Measurements from ENCODE around the gene JUN.
"Not testable (repeated sequence)": the region's sequence is repeated elsewhere in the genome, so short reads cannot be mapped to it uniquely, and the experiment has no call there.

GRCh38 chr1:58801286-58801685, 17.4 kb upstream of the JUN start:
- TF ChIP-seq POLR2A (IDR thresholded peaks at IDR 0.05; ENCODE audit: low read depth, low read length); BHLHE40 (IDR thresholded peaks at IDR 0.05; ENCODE audit: low read depth, low read length); CTCF (conservative IDR thresholded peaks at IDR 0.05; ENCODE audit: low read depth, low read length); RCOR1 (IDR thresholded peaks at IDR 0.05; ENCODE audit: insufficient replicate concordance, low read length); USF2 (IDR thresholded peaks at IDR 0.05; ENCODE audit: low read depth, low read length); RAD21 (IDR thresholded peaks at IDR 0.05; ENCODE audit: low read length); CEBPB (IDR thresholded peaks at IDR 0.05; ENCODE audit: low read depth, low read length): not testable (repeated sequence)

Data from IMR-90 (cell line).